ENCODE data around the gene NXNL1.

Gene NXNL1

GRCh38 chr19:17415121-17415520 lies 45.6 kb downstream of the NXNL1 start:
- no peak for TF ChIP-seq POLR2AphosphoS5 (IDR thresholded peaks at IDR 0.05; ENCODE audit: low read depth, low read length)

DNA sequence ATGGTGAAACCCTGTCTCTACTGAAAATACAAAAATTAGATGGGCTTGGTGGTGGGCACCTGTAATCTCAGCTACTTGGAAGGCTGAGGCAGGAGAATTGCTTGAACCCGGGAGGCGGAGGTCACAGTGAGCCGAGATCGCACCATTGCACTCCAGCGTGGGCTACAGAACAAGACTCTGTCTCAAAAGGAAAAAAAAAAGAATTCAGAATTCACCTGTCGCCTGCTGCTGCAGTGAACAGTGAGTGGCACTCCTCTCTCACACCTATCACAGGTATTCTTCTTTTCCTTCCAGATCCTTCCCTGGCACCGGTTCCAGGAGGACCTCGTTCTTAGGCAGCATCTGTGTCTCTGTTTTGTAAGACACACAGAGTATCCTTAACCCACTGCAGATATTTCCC lies 46.6 kb downstream of the NXNL1 start:
- TF ChIP-seq, protein P1, sequence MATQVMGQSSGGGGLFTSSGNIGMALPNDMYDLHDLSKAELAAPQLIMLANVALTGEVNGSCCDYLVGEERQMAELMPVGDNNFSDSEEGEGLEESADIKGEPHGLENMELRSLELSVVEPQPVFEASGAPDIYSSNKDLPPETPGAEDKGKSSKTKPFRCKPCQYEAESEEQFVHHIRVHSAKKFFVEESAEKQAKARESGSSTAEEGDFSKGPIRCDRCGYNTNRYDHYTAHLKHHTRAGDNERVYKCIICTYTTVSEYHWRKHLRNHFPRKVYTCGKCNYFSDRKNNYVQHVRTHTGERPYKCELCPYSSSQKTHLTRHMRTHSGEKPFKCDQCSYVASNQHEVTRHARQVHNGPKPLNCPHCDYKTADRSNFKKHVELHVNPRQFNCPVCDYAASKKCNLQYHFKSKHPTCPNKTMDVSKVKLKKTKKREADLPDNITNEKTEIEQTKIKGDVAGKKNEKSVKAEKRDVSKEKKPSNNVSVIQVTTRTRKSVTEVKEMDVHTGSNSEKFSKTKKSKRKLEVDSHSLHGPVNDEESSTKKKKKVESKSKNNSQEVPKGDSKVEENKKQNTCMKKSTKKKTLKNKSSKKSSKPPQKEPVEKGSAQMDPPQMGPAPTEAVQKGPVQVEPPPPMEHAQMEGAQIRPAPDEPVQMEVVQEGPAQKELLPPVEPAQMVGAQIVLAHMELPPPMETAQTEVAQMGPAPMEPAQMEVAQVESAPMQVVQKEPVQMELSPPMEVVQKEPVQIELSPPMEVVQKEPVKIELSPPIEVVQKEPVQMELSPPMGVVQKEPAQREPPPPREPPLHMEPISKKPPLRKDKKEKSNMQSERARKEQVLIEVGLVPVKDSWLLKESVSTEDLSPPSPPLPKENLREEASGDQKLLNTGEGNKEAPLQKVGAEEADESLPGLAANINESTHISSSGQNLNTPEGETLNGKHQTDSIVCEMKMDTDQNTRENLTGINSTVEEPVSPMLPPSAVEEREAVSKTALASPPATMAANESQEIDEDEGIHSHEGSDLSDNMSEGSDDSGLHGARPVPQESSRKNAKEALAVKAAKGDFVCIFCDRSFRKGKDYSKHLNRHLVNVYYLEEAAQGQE (IDR thresholded peaks at IDR 0.05; ENCODE audit: insufficient read depth in 1 of 2, low read depth in 2 of 2, low read length in 2 of 2), result no peak
- no peak for TF ChIP-seq TAF1 (IDR thresholded peaks at IDR 0.05; ENCODE audit: borderline replicate concordance, insufficient read depth, low read length)
- TF ChIP-seq FOXP2 (optimal IDR thresholded peaks at IDR 0.05; ENCODE audit: borderline replicate concordance, extremely low read depth, extremely low read length, insufficient read depth), result no peak
- no peak for TF ChIP-seq POLR2AphosphoS5 (IDR thresholded peaks at IDR 0.05; ENCODE audit: low read depth, low read length)
- no peak for TF ChIP-seq SIN3A (IDR thresholded peaks at IDR 0.05; ENCODE audit: borderline replicate concordance, insufficient read depth, low read length)

- no peak for TF ChIP-seq SIN3A (IDR thresholded peaks at IDR 0.05; ENCODE audit: borderline replicate concordance, insufficient read depth, low read length)
- TF ChIP-seq, protein P1 (IDR thresholded peaks at IDR 0.05; ENCODE audit: insufficient read depth in 1 of 2, low read depth in 2 of 2, low read length in 2 of 2), result no peak
- TF ChIP-seq FOXP2 (optimal IDR thresholded peaks at IDR 0.05; ENCODE audit: borderline replicate concordance, extremely low read depth, extremely low read length, insufficient read depth), result no peak
- no peak for TF ChIP-seq POLR2AphosphoS5 (IDR thresholded peaks at IDR 0.05; ENCODE audit: low read depth, low read length)
- TF ChIP-seq TAF1 (IDR thresholded peaks at IDR 0.05; ENCODE audit: borderline replicate concordance, insufficient read depth, low read length), result no peak
These were observed 48.9 kb downstream of the NXNL1 start for GRCh38 chr19:17411801-17412200.

- TF ChIP-seq POLR2AphosphoS5 (IDR thresholded peaks at IDR 0.05; ENCODE audit: low read depth, low read length) (no peak), SIN3A (IDR thresholded peaks at IDR 0.05; ENCODE audit: borderline replicate concordance, insufficient read depth, low read length) (no peak), TAF1 (IDR thresholded peaks at IDR 0.05; ENCODE audit: borderline replicate concordance, insufficient read depth, low read length) (no peak), FOXP2 (optimal IDR thresholded peaks at IDR 0.05; ENCODE audit: borderline replicate concordance, extremely low read depth, extremely low read length, insufficient read depth) (no peak)
- TF ChIP-seq, protein P1 (IDR thresholded peaks at IDR 0.05; ENCODE audit: insufficient read depth in 1 of 2, low read depth in 2 of 2, low read length in 2 of 2), result no peak
These were observed 50.7 kb downstream of the NXNL1 start for GRCh38 chr19:17409990-17410389.

- TF ChIP-seq FOXP2 (optimal IDR thresholded peaks at IDR 0.05; ENCODE audit: borderline replicate concordance, extremely low read depth, extremely low read length, insufficient read depth) (no peak), SIN3A (IDR thresholded peaks at IDR 0.05; ENCODE audit: borderline replicate concordance, insufficient read depth, low read length) (no peak), TAF1 (IDR thresholded peaks at IDR 0.05; ENCODE audit: borderline replicate concordance, insufficient read depth, low read length) (no peak), POLR2AphosphoS5 (IDR thresholded peaks at IDR 0.05; ENCODE audit: low read depth, low read length) (no peak)
- TF ChIP-seq, protein P1 (IDR thresholded peaks at IDR 0.05; ENCODE audit: insufficient read depth in 1 of 2, low read depth in 2 of 2, low read length in 2 of 2), result no peak
These were observed 53.9 kb downstream of the NXNL1 start for GRCh38 chr19:17406887-17407196.
